IPS-18a (cell line): Measurements from ENCODE around the gene ST6GALNAC2.
"Not testable (repeated sequence)": the region's sequence is repeated elsewhere in the genome, so short reads cannot be mapped to it uniquely, and the experiment has no call there.

Experiments
- H3K27ac ChIP-seq: one replicate; pipeline ENCODE4 v1.5.1; 2013; ENCODE audit warnings: low read length
- H3K27me3 ChIP-seq: one replicate; pipeline ENCODE4 v1.6.1; 2013; ENCODE audit warnings: mild to moderate bottlenecking, low read length; ENCODE audit not compliant: control insufficient read depth, insufficient read depth
- H3K36me3 ChIP-seq: one replicate; pipeline ENCODE4 v1.6.1; 2013; ENCODE audit warnings: low read depth, low read length; ENCODE audit not compliant: control insufficient read depth
- H3K4me1 ChIP-seq: one replicate; pipeline ENCODE4 v1.6.1; 2013; ENCODE audit warnings: low read depth, low read length; ENCODE audit not compliant: control insufficient read depth
- H3K4me3 ChIP-seq: one replicate; pipeline ENCODE4 v1.5.1; 2013; ENCODE audit warnings: low read length
- H3K9ac ChIP-seq: one replicate; pipeline ENCODE4 v1.6.1; 2013; ENCODE audit warnings: mild to moderate bottlenecking, low read length, moderate library complexity
- H3K9me3 ChIP-seq: one replicate; pipeline ENCODE4 v1.6.1; 2013; ENCODE audit warnings: low read depth, low read length; ENCODE audit not compliant: control insufficient read depth

The ST6GALNAC2 gene

GRCh38 chr17:76567634-76568432 is 17.8 kb downstream of the ST6GALNAC2 start:
- H3K9ac ChIP-seq: no peak overlapping the region
- H3K27me3 ChIP-seq: no peaks in the 10 kb centered on the region
- H3K9me3 ChIP-seq: no peaks in the 10 kb centered on the region
- H3K4me1 ChIP-seq: peaks cover 10% of the 10 kb centered on the region
- no peak overlapping the region for H3K27ac ChIP-seq
- H3K36me3 ChIP-seq: peaks cover 28% of the 10 kb centered on the region
- H3K4me3 ChIP-seq: no peak overlapping the region

DNA sequence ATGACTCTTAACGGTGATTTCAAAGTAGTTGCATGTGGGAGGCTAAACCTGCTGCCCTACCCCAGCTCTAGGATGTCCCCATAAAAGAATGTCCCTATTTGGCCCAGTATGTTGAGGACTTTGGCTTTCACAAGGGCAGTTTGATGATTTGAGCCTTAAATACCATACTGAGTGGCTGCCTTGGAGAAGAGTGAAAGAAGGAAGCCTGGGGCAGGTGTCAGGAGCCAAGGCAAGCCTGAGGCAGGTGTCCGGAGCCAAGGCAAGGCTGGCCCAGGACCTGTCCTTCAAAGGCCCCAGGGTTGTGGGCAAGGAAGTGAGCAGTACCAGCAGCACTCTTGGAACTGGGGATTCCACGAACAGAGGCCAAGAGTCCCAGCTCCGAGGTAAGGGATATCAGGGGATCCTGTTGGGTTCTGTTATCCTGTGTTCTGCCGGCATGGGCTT is 18.6 kb downstream of the ST6GALNAC2 start:
- Histone ChIP-seq H3K4me1 (peaks cover 10% of the 10 kb centered on the region), H3K9me3 (no peaks in the 10 kb centered on the region), H3K9ac (no peak overlapping the region), H3K27me3 (no peaks in the 10 kb centered on the region), H3K27ac (no peak overlapping the region), H3K36me3 (peaks cover 33% of the 10 kb centered on the region), H3K4me3 (no peak overlapping the region)

GRCh38 chr17:76566613-76566943 is 19.1 kb downstream of the ST6GALNAC2 start:
- Histone ChIP-seq H3K4me1 (peaks cover 10% of the 10 kb centered on the region), H3K36me3 (peaks cover 37% of the 10 kb centered on the region), H3K4me3 (no peak overlapping the region), H3K9ac (no peak overlapping the region), H3K27ac (no peak overlapping the region), H3K27me3 (no peaks in the 10 kb centered on the region), H3K9me3 (no peaks in the 10 kb centered on the region)

DNA sequence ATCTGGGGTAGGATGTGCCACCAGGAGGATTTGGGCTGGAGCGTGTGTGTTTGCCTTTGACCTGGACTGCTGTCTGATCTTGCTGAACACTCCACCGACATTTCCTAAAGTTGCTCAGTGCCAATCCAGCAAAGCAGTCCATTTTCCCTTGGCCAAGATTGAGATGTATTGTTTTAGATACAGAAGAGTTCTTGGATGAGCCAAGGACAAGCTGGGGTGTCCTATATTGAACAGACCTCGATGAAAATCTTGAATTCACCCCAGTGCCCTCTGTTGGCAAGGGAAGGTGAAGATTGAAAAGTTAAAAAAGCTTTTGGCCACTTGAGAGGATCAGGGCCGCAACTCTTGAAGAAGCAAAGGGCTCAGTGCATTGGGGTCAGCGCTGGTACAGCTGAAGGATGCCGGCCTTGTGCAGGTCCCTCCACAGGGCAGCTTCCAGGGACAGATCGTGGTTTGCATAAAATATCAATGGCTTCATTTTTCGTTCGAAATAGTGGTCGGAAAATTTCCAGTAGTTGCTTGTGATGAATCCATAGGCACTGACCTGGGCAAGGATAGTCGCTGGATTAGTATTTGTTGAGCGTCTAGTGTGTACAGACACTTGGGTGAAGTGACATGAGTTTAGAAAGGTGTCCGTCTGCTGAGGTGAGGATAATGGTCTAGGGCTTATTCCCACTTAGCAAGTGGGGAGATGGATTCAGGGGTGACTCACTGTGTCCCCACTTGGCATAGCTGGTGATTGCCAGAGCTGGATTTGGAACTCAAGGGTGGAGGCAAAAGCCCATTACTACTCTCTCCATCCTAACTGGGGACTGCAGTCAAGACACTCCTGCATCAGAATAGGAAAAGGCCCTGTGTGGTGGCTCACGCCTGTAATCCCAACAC is 19.7 kb downstream of the ST6GALNAC2 start:
- Histone ChIP-seq H3K4me3 (no peak overlapping the region), H3K27ac (no peak overlapping the region), H3K4me1 (peaks cover 10% of the 10 kb centered on the region), H3K27me3 (no peaks in the 10 kb centered on the region), H3K9me3 (no peaks in the 10 kb centered on the region), H3K36me3 (peaks cover 44% of the 10 kb centered on the region), H3K9ac (no peak overlapping the region)

DNA sequence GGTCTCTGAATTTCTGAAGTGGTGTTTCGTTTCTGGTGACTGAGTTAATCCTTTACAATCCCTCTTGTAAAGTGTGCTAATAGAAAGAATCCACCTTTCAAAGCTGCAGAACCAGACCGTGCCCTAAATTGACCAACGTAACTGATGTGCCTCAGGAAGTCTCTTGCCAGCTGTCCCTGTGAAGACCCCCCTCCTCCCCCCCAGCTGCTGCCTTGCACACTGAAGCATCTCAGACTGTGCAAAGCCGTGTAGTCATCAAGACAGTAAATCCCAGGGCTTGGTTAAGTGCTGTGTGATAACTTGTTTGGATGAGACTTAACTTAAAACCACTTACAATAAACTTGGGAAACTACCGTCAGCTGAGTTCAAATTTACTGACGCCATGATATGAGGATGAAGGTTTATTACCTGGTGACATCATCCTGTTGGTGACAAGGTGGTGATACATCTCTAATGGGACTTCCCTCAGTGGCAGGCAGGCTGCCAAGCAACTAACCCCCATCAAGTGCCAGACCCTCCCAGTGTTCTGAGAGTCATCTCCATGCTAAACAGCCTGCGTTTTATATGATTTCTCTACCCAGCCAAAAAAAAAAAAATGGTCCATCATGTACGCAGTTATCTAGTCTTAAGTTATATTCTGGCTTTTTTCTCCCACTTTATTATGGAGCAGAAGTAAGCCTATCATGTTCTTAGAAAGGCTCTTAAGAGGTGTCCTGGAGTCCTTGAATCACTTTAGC is 20.5 kb downstream of the ST6GALNAC2 start:
- peaks cover 51% of the 10 kb centered on the region for H3K36me3 ChIP-seq
- not testable (repeated sequence) for H3K9me3 ChIP-seq, H3K27ac ChIP-seq, H3K27me3 ChIP-seq, H3K9ac ChIP-seq, H3K4me3 ChIP-seq
- H3K4me1 ChIP-seq: peaks cover 10% of the 10 kb centered on the region

GRCh38 chr17:76563359-76563758 is 22.3 kb downstream of the ST6GALNAC2 start:
- H3K9ac ChIP-seq, H3K4me3 ChIP-seq, H3K4me1 ChIP-seq, H3K27ac ChIP-seq, H3K9me3 ChIP-seq, H3K27me3 ChIP-seq: not testable (repeated sequence)
- H3K36me3 ChIP-seq: peaks cover 60% of the 10 kb centered on the region

- H3K9ac ChIP-seq: no peak overlapping the region
- peaks cover 60% of the 10 kb centered on the region for H3K36me3 ChIP-seq
- H3K27me3 ChIP-seq: no peaks in the 10 kb centered on the region
- H3K4me1 ChIP-seq: peaks cover 7% of the 10 kb centered on the region
- H3K9me3 ChIP-seq: no peaks in the 10 kb centered on the region
- no peak overlapping the region for H3K27ac ChIP-seq
- no peak overlapping the region for H3K4me3 ChIP-seq
Observed at GRCh38 chr17:76562734-76563148, 22.9 kb downstream of the ST6GALNAC2 start.

- Histone ChIP-seq H3K9ac (no peak overlapping the region), H3K9me3 (no peaks in the 10 kb centered on the region), H3K27me3 (no peaks in the 10 kb centered on the region), H3K4me3 (no peak overlapping the region), H3K27ac (no peak overlapping the region), H3K4me1 (peaks cover 7% of the 10 kb centered on the region), H3K36me3 (peaks cover 60% of the 10 kb centered on the region)
Observed at GRCh38 chr17:76561799-76562268, 23.8 kb downstream of the ST6GALNAC2 start.

- no peaks in the 10 kb centered on the region for H3K27me3 ChIP-seq
- H3K9me3 ChIP-seq: no peaks in the 10 kb centered on the region
- no peak overlapping the region for H3K4me3 ChIP-seq
- no peak overlapping the region for H3K27ac ChIP-seq
- H3K36me3 ChIP-seq: peaks cover 57% of the 10 kb centered on the region
- H3K9ac ChIP-seq: no peak overlapping the region
- H3K4me1 ChIP-seq: peaks cover 7% of the 10 kb centered on the region
Observed at GRCh38 chr17:76561332-76561731, 24.3 kb downstream of the ST6GALNAC2 start.

DNA sequence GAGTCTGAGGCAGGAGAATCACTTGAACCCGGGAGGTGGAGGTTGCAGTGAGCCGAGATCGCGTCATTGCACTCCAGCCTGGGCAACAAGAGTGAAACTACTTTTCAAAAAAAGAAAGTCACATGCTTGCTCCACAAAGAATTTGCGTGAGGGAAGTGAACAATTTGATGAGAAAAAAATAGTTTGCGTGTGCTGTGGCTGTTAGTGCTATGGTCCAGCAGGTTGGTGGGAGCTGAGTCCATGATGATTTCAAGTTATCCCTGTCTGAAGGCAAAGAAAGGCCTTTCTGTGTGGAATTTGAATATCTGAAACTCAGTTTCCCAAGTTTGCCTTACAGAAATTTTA is 24.8 kb downstream of the ST6GALNAC2 start:
- peak overlapping the region; percentile 26 for H3K4me3 ChIP-seq
- H3K9ac ChIP-seq: peak overlapping the region; percentile 19
- H3K36me3 ChIP-seq: peaks cover 52% of the 10 kb centered on the region
- H3K4me1 ChIP-seq: peaks cover 7% of the 10 kb centered on the region
- H3K27ac ChIP-seq: no peak overlapping the region
- H3K9me3 ChIP-seq: no peaks in the 10 kb centered on the region
- H3K27me3 ChIP-seq: no peaks in the 10 kb centered on the region
